SU-DHL-6 (cell line): ENCODE results near the gene MEIKIN.

ENCODE experiments used
- CTCF ChIP-seq: fragments of 200-600 bp; sonication (generic); IDR thresholded peaks from one replicate; pipeline ENCODE4 v1.5.1; 2017; ENCODE audit warnings: antibody characterized with exemption, mild to moderate bottlenecking, low read length, moderate library complexity; ENCODE audit not compliant: insufficient read depth, poor library complexity, severe bottlenecking
- EZH2phosphoT487 ChIP-seq: fragments of 200-600 bp; sonication (generic), shearing (Covaris generic); conservative IDR thresholded peaks from 2 replicates; pipeline ENCODE4 v1.6.1; 2018; ENCODE audit warnings: mild to moderate bottlenecking, antibody characterized with exemption, low read length, moderate library complexity, mixed read lengths

GRCh38 chr5:131795228-131795627, 150.2 kb downstream of the MEIKIN start:
- TF ChIP-seq CTCF, result no peak
- TF ChIP-seq EZH2phosphoT487, result no peak
